ENCODE data around the gene NRG3.

DNA sequence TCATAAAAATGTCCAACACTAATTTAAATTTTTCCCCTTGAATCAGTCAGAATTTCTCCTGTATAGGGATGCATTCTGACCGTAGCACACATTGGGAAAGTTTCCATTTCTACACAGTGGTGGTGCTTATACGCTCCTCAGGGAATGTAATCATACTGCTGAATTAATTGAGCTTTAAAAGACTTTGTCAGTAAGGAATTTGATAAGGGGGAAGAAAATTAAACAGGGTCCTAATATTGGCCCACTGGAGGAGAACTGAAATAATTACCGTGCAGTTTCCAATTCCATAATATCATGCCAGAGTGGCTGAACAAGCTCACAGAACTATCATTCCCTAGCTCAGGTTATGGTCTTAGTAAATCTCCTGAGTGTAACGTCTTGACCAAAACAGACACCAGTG is 1041.9 kb downstream of the NRG3 start:
- no peak for TF ChIP-seq CTCF (IDR thresholded peaks at IDR 0.05)
- no peak for TF ChIP-seq POLR2A (IDR thresholded peaks at IDR 0.05; ENCODE audit: low read depth)

All from esophagus muscularis mucosa (tissue), 3 donors.